WTC11 (cell line): ENCODE measurements around the gene CLDN7. TPM values are rescaled to one million over a fixed set of nuclear protein-coding genes. Genes with fewer than 3 reads are reported as not detected.
A peak's percentile ranks its signal among the peaks of the same experiment; 100 is the strongest.

Experiments
- ATAC-seq: fragments of 200-7000 bp; cut with Tn5 transposase; 2 replicates; pipeline ENCODE4 v1.10.0; 2021; ENCODE audit warnings: mild to moderate bottlenecking, moderate library complexity
- CTCF ChIA-PET: fragments of 300-600 bp; sonication (Branson Sonifier 250); formaldehyde crosslinking; loops from one replicate; lab custom pipeline; 2021; ENCODE audit warnings: antibody characterized with exemption; lab: Charles Lee
- POLR2A ChIA-PET: fragments of 350-600 bp; sonication (Branson Sonifier 250); formaldehyde crosslinking; loops from one replicate; lab custom pipeline; 2021; ENCODE audit warnings: antibody characterized with exemption; lab: Charles Lee
- DNase-seq: peaks from one replicate; pipeline ENCODE4 v3.0.0; 2021; ENCODE audit warnings: low spot score
- H3K27ac Mint-ChIP-seq: 2 replicates; pipeline ENCODE4 v1.8.0; 2021; ENCODE audit warnings: mixed read lengths
- H3K27me3 Mint-ChIP-seq: 2 replicates; pipeline ENCODE4 v1.8.0; 2021; ENCODE audit warnings: low read depth, mild to moderate bottlenecking, moderate library complexity, mixed read lengths
- H3K36me3 Mint-ChIP-seq: 2 replicates; pipeline ENCODE4 v1.8.0; 2021; ENCODE audit warnings: mixed read lengths
- H3K4me1 Mint-ChIP-seq: 2 replicates; pipeline ENCODE4 v1.8.0; 2022; ENCODE audit warnings: mixed read lengths
- H3K4me3 Mint-ChIP-seq: 2 replicates; pipeline ENCODE4 v1.8.0; 2021; ENCODE audit warnings: mild to moderate bottlenecking, moderate library complexity, mixed read lengths
- H3K9me3 Mint-ChIP-seq: 2 replicates; pipeline ENCODE4 v1.8.0; 2021; ENCODE audit warnings: mixed read lengths
- AFF4 ChIP-seq: sonication (generic); formaldehyde crosslinking; IDR thresholded peaks from 2 replicates; pipeline ENCODE4 v1.8.1; 2023; ENCODE audit warnings: mild to moderate bottlenecking, missing genetic modification reagents, borderline replicate concordance
- E2F1 ChIP-seq: sonication (generic); formaldehyde crosslinking; IDR thresholded peaks from 2 replicates; pipeline ENCODE4 v1.8.0; 2022; ENCODE audit warnings: mild to moderate bottlenecking, missing genetic modification reagents
- E2F5 ChIP-seq: sonication (generic); formaldehyde crosslinking; IDR thresholded peaks from 2 replicates; pipeline ENCODE4 v1.8.1; 2022; ENCODE audit warnings: mild to moderate bottlenecking, moderate library complexity, missing genetic modification reagents
- GABPB1 ChIP-seq: sonication (generic); formaldehyde crosslinking; IDR thresholded peaks from 2 replicates; pipeline ENCODE4 v1.8.1; 2023; ENCODE audit warnings: mild to moderate bottlenecking, missing genetic modification reagents
- HMGXB4 ChIP-seq: sonication (generic); formaldehyde crosslinking; IDR thresholded peaks from 2 replicates; pipeline ENCODE4 v1.8.1; 2023; ENCODE audit warnings: mild to moderate bottlenecking, moderate library complexity, missing genetic modification reagents
- MXD4 ChIP-seq: fragments of 250-450 bp; sonication (Bioruptor Pico); IDR thresholded peaks from 2 replicates; pipeline ENCODE4 v1.8.0; 2021; ENCODE audit warnings: mild to moderate bottlenecking, moderate library complexity, borderline replicate concordance
- NFYB ChIP-seq: sonication (generic); formaldehyde crosslinking; conservative IDR thresholded peaks from 2 replicates; pipeline ENCODE4 v1.8.0; 2022; ENCODE audit warnings: low read depth, missing genetic modification reagents
- NR1H2 ChIP-seq: sonication (generic); formaldehyde crosslinking; IDR thresholded peaks from 2 replicates; pipeline ENCODE4 v1.9.0; 2021; ENCODE audit warnings: mild to moderate bottlenecking, moderate library complexity, missing genetic modification reagents
- PREB ChIP-seq: sonication (generic); formaldehyde crosslinking; IDR thresholded peaks from 2 replicates; pipeline ENCODE4 v1.8.1; 2022; ENCODE audit warnings: mild to moderate bottlenecking, missing genetic modification reagents, moderate library complexity, borderline replicate concordance
- RELA ChIP-seq: sonication (generic); formaldehyde crosslinking; IDR thresholded peaks from 2 replicates; pipeline ENCODE4 v1.8.1; 2022; ENCODE audit warnings: missing genetic modification reagents, mild to moderate bottlenecking, borderline replicate concordance
- SP1 ChIP-seq: sonication (generic); formaldehyde crosslinking; conservative IDR thresholded peaks from 2 replicates; pipeline ENCODE4 v1.8.1; 2022; ENCODE audit warnings: missing genetic modification reagents
- TCF7 ChIP-seq: sonication (generic); formaldehyde crosslinking; IDR thresholded peaks from 2 replicates; pipeline ENCODE4 v1.8.0; 2022; ENCODE audit warnings: mild to moderate bottlenecking, low read depth, missing genetic modification reagents, moderate library complexity
- ZNF263 ChIP-seq: sonication (generic); formaldehyde crosslinking; IDR thresholded peaks from 2 replicates; pipeline ENCODE4 v1.8.1; 2022; ENCODE audit warnings: low read depth, mild to moderate bottlenecking, moderate library complexity, missing genetic modification reagents
- ZNF512 ChIP-seq: sonication (generic); formaldehyde crosslinking; IDR thresholded peaks from 2 replicates; pipeline ENCODE4 v1.8.1; 2022; ENCODE audit warnings: missing genetic modification reagents, borderline replicate concordance
- total RNA-seq: library from RNA; stranded (reverse); gene quantifications from 3 replicates; pipeline ENCODE4 v1.2.3, GENCODE V29; 2021

The CLDN7 gene
- total RNA-seq, 1 experiment from 2014 or later, result 136 TPM

GRCh38 chr17:7215136-7215638, 47.1 kb downstream of the CLDN7 start (continued):
- TF ChIP-seq ZNF512 (CRISPR knock-in tag), result no peak
- TF ChIP-seq MXD4 (CRISPR knock-in tag), result no peak
- TF ChIP-seq AFF4, result no peak
- TF ChIP-seq RELA, result no peak
- TF ChIP-seq E2F1 (CRISPR knock-in tag), result no peak
- no peak for TF ChIP-seq TCF7 (CRISPR knock-in tag)

GRCh38 chr17:7214300-7215135, 47.8 kb downstream of the CLDN7 start:
- ATAC-seq, result peak; percentile 77
- CTCF ChIA-PET, result interaction anchor here (0.6 to 2.9 kb wide), 44 partner anchors 8 to 643 kb away, joined by 3 to 17 read pairs (median 5); partner anchors contain the start of genes ACAP1, ASGR1, CYB5D1 and DVL2
- Mint-ChIP-seq H3K27me3 (peaks cover 4% of the 10 kb centered on the region; the same call in 1 of the 2 replicates), H3K27ac (peak overlapping the region; percentile 98), H3K36me3 (no peaks in the 10 kb centered on the region), H3K9me3 (no peaks in the 10 kb centered on the region), H3K4me3 (peak overlapping the region; percentile 86), H3K4me1 (peaks cover 61% of the 10 kb centered on the region)
- POLR2A ChIA-PET, result interaction anchor here (0.7 to 1.1 kb wide), 5 partner anchors 14 to 221 kb away, joined by 3 to 6 read pairs (median 3); no protein-coding TSS in a partner anchor
- peak; percentile 100 for DNase-seq
- TF ChIP-seq HMGXB4 (CRISPR knock-in tag) (no peak), ZNF263 (CRISPR knock-in tag) (no peak), GABPB1 (CRISPR knock-in tag) (no peak), PREB (CRISPR knock-in tag) (no peak), NFYB (CRISPR knock-in tag) (peak; percentile 71), SP1 (CRISPR knock-in tag) (peak; percentile 92), E2F5 (CRISPR knock-in tag) (0 out of 2 replicates have a peak, but pooled peaks have one; percentile 30), NR1H2 (no peak)
